Measurements from ENCODE around the gene OTUB1. TPM values are rescaled to one million over a fixed set of nuclear protein-coding genes. Genes with fewer than 3 reads are reported as not detected.

The OTUB1 gene
- total and polyA plus RNA-seq, 2 experiments from 2014 or later, result 49.9 to 152 TPM

- H3K27ac ChIP-seq, result peak overlapping the region; percentile 97
- TF ChIP-seq EZH2 (IDR thresholded peaks at IDR 0.05; ENCODE audit: borderline replicate concordance), result no peak
- no peak for TF ChIP-seq EZH2phosphoT487 (IDR thresholded peaks at IDR 0.05; ENCODE audit: low read depth, severe bottlenecking, unreplicated experiment)
- TF ChIP-seq, protein P1, sequence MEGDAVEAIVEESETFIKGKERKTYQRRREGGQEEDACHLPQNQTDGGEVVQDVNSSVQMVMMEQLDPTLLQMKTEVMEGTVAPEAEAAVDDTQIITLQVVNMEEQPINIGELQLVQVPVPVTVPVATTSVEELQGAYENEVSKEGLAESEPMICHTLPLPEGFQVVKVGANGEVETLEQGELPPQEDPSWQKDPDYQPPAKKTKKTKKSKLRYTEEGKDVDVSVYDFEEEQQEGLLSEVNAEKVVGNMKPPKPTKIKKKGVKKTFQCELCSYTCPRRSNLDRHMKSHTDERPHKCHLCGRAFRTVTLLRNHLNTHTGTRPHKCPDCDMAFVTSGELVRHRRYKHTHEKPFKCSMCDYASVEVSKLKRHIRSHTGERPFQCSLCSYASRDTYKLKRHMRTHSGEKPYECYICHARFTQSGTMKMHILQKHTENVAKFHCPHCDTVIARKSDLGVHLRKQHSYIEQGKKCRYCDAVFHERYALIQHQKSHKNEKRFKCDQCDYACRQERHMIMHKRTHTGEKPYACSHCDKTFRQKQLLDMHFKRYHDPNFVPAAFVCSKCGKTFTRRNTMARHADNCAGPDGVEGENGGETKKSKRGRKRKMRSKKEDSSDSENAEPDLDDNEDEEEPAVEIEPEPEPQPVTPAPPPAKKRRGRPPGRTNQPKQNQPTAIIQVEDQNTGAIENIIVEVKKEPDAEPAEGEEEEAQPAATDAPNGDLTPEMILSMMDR (IDR thresholded peaks at IDR 0.05; ENCODE audit: poor library complexity), result no peak
- H4K20me1 ChIP-seq (ENCODE audit: insufficient read depth, poor library complexity, severe bottlenecking), result peaks cover 11% of the 10 kb centered on the region
- no peaks in the 10 kb centered on the region for H3K36me3 ChIP-seq (replicated peaks; ENCODE audit: insufficient read depth, low read depth)
- H3K27me3 ChIP-seq, result no peaks in the 10 kb centered on the region
- H3K4me3 ChIP-seq, result peak overlapping the region; percentile 91
- H3K9me2 ChIP-seq (replicated peaks; ENCODE audit: insufficient read depth), result no peaks in the 10 kb centered on the region
- peaks cover 14% of the 10 kb centered on the region for H3K4me1 ChIP-seq (ENCODE audit: insufficient read depth)
- H3K9me3 ChIP-seq (ENCODE audit: low read depth), result no peaks in the 10 kb centered on the region
- H2AFZ ChIP-seq, result peak overlapping the region; percentile 84
- H3K79me2 ChIP-seq, result peaks cover 64% of the 10 kb centered on the region
- DNase-seq (ENCODE audit: low spot score), result no peak
- H3K4me2 ChIP-seq, result peak overlapping the region; percentile 91
- 20% methylated on average over 18 of the region's 18 CpGs for WGBS (ENCODE audit: low lambda C conversion rate, missing lambda C conversion rate)
Observed at GRCh38 chr11:63985812-63986155, 454 bp upstream of the OTUB1 start.

DNA sequence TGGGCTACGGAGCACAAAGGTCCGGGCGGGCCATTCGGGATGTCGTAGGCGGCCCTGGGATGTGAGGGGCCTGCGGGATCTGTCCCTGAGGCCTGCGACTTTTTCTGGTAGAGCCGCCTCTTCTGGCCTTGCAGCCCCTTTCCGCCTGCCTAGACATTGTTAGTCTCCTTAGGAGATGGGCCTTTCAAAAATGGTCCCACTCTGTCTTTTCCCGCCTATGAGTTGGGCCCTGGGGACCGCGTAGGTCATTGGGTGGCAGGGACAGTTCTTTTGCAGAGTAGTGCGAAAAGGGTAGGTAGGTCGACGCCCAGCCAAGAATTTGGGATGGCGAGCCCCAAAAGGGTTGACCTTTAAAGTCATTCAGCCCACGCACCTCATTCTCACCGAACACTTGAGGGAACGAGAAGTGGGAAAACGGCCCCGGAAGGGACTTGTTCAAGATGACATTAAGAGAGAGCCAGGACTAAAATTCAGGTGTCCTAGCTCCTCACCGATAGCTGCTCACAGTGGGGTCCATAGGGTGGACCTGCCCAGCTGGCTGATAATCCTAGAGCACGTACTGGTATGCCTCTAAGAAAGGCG, 785 bp downstream of the OTUB1 start:
- Histone ChIP-seq H3K27me3 (no peaks in the 10 kb centered on the region), H3K4me2 (peak overlapping the region; percentile 91), H3K4me1 (ENCODE audit: insufficient read depth) (peaks cover 14% of the 10 kb centered on the region), H3K27ac (peak overlapping the region; percentile 97), H3K9me2 (replicated peaks; ENCODE audit: insufficient read depth) (no peaks in the 10 kb centered on the region), H3K36me3 (replicated peaks; ENCODE audit: insufficient read depth, low read depth) (no peaks in the 10 kb centered on the region), H3K79me2 (peaks cover 68% of the 10 kb centered on the region), H3K9me3 (ENCODE audit: low read depth) (no peaks in the 10 kb centered on the region), H4K20me1 (ENCODE audit: insufficient read depth, poor library complexity, severe bottlenecking) (peaks cover 21% of the 10 kb centered on the region), H2AFZ (peak overlapping the region; percentile 84), H3K4me3 (peak overlapping the region; percentile 91)
- no peak for DNase-seq (ENCODE audit: low spot score)
- TF ChIP-seq EZH2 (IDR thresholded peaks at IDR 0.05; ENCODE audit: borderline replicate concordance), result no peak
- TF ChIP-seq, protein P1 (IDR thresholded peaks at IDR 0.05; ENCODE audit: poor library complexity), result no peak
- no peak for TF ChIP-seq EZH2phosphoT487 (IDR thresholded peaks at IDR 0.05; ENCODE audit: low read depth, severe bottlenecking, unreplicated experiment)
- 41% methylated on average over 25 of the region's 25 CpGs for WGBS (ENCODE audit: low lambda C conversion rate, missing lambda C conversion rate)

DNA sequence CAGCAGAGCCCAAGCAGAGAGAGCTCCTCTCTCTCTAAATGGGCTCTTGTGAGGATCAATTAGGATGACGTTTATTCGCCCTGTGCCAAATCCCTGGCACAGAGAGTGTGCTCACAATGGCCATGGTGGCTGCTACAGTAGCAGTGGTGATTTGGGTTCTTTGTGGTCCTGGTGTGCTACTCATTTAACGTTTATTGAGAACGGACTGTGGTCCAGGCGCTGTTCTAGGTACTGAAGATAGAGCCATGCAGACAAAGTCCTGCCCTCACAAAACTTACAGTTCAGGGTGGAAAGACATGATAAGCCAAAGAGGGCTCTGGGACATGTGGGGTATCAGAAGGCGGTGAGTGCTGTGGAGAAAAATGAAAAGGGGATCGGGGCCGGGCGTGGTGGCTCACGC, 5.3 kb downstream of the OTUB1 start:
- Histone ChIP-seq H3K9me3 (ENCODE audit: low read depth) (no peaks in the 10 kb centered on the region), H3K4me2 (no peak overlapping the region), H3K79me2 (peaks cover 48% of the 10 kb centered on the region), H3K4me3 (no peak overlapping the region), H3K9me2 (replicated peaks; ENCODE audit: insufficient read depth) (no peaks in the 10 kb centered on the region), H3K27ac (no peak overlapping the region), H3K4me1 (ENCODE audit: insufficient read depth) (peaks cover 9% of the 10 kb centered on the region), H3K36me3 (replicated peaks; ENCODE audit: insufficient read depth, low read depth) (no peaks in the 10 kb centered on the region), H4K20me1 (ENCODE audit: insufficient read depth, poor library complexity, severe bottlenecking) (peaks cover 28% of the 10 kb centered on the region), H3K27me3 (no peaks in the 10 kb centered on the region), H2AFZ (no peak overlapping the region)
- DNase-seq (ENCODE audit: low spot score), result no peak
- 95% methylated on average over 10 of the region's 10 CpGs for WGBS (ENCODE audit: low lambda C conversion rate, missing lambda C conversion rate)
- TF ChIP-seq EZH2phosphoT487 (IDR thresholded peaks at IDR 0.05; ENCODE audit: low read depth, severe bottlenecking, unreplicated experiment), result no peak
- TF ChIP-seq EZH2 (IDR thresholded peaks at IDR 0.05; ENCODE audit: borderline replicate concordance), result no peak
- TF ChIP-seq, protein P1 (IDR thresholded peaks at IDR 0.05; ENCODE audit: poor library complexity), result no peak
